ENCODE results near the gene APBA1.
"Not testable (repeated sequence)": the region's sequence is repeated elsewhere in the genome, so short reads cannot be mapped to it uniquely, and the experiment has no call there.

APBA1 gene

DNA sequence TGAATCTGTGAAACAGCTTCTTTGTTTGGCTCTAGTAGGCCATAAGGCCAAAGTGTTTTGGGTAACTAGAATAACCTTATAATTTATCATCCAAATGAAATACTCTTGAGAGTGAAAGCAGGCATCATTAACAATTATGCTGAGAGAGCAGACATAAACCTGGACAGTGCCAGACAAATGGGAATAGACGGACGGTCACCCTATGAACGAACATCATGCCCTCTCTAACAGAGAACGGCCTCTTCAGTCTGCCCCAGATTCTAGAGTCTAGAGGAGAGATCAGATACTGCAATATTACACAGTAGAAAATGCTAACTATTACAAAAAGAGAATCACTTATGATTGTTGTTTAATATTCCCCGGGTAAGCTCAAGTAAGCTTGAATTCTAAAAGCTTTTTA, 68.5 kb downstream of the APBA1 start:
- no peak for DNase-seq

DNA sequence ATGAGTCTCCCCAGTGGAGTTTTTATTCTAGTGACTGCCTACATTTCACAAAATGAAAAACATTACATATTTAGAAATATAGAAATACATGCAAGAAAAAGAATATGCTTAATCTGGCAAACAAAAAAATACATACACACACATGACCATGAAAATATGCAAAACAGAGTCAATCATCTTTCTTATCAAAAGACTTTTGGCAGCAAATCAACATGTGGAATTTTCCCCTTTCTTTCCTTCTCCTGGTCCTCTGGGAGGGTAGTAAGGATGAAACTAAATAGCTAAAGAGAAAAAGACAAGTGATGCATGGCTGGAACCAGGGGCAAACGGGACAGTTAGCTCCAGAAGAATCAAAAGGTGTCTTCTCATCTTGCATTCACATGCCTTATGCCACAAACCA, 69.4 kb downstream of the APBA1 start:
- no peak for DNase-seq

DNA sequence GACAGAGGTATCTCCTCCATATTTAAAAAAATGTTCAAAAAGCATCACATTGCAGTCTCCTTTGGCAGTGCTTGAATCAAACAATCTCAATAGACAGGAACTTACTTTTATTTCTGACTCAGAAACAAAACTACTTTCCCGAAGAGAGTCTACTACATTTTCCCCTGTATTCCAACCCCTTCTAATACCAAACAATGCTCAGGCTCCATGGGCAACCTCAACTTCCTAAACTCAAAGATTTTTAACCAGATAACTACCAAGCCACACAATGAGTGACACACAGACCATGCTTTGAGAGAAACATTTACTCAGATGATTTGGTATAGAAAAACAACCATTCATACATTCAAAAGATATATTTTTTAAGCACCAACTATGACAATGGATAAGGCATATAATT, 70.5 kb downstream of the APBA1 start:
- DNase-seq, result no peak

DNA sequence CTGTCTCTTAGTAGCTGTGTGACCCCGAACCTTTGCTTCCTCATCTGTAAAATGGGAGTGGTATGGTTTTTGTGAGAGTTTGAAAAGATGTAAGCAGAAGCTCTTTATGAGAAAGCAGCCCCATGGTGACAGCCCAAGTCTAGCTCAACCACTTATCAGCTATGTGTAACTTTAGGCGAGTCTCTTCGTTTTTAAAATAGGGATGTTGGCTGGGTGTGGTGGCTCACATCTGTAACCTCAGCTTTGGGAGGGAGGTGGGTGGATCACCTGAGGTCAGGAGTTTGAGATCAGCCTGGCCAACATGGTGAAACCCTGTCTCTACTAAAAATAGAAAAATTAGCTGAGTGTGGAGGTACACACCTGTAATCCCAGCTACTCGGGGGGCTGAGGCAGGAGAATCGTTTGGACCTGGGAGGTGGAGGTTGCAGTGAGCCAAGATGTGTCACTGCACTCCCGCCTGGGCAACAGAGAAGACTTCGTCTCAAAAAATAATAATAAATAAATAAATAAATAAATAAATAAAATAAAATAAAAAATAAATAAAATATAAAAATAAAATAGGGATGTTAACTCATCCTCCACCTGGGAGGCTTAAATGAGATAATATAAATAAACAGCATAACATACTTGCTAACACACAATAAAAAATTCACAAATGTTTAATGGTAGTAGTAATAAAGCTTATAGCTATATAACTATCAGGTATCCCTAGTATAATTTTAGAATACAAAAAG, 71.7 kb downstream of the APBA1 start:
- DNase-seq, result no peak

DNA sequence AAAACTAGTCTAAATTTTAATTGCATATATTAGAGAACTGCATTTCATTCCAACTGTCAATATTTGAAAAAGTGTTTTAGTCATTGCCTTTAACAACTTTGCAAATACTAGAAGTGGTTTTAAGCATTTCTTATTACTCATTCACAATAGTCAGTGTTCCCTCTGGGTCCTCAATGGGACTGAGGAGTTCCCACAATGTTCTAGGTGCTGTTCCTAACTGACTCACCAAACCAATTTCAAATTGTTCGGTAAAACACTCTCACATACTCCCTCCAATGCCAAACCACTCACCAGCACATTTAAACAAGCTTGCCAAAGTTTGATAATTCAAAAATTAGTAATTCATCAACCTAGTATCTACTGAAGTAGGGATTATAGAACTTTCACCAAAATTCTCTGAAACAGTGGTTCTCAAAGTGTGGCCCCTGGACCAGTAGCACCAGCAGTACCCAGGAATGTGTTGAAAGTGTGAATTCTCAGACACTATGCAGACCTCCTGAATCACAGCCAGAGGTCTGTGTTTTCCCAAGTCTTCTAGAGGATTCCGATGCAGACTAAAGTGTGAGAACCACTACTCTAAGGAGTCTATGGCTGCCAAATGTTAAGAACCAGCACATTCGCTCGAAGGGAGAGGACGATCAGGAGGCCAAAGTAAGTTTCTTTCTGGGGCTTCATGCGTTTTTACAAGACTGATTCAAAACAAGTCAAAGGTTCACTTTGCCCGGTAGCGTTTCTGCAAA, 72.8 kb downstream of the APBA1 start:
- no peak for DNase-seq

DNA sequence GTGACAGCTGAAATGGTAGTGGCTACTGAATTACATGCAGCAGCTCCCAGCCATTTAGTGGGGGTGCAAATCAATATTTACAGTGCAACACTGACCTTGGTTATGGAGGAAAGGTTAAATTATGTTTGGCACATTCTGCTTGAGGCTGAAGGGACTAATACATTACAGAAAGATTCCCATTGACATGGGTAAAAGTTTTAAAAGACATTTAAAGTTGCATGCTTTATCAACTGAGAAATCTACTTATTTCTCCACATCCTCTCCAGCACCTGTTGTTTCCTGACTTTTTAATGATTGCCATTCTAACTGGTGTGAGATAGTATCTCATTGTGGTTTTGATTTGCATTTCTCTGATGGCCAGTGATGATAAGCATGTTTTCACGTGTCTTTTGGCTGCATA, 75.3 kb downstream of the APBA1 start:
- not testable (repeated sequence) for DNase-seq

DNA sequence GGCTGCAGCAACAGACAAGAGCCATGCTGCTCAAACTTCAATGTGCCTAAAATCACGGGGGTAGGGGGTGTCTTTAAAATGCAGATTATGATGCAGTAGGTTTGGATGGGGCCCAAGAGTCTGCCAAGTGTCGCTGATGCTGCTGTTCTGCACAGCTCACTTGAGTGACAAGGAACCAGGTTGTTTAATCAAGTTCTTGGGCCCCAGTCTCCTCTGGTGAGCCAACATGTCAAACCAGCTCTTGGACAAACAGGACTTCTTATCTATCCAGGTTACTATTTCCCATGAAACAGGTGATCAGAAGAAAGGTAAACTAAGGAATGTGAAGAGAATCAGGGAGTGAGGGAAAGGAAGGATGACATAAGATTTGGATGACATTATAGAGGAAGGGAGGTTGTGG, 78.0 kb downstream of the APBA1 start:
- DNase-seq, result no peak

DNA sequence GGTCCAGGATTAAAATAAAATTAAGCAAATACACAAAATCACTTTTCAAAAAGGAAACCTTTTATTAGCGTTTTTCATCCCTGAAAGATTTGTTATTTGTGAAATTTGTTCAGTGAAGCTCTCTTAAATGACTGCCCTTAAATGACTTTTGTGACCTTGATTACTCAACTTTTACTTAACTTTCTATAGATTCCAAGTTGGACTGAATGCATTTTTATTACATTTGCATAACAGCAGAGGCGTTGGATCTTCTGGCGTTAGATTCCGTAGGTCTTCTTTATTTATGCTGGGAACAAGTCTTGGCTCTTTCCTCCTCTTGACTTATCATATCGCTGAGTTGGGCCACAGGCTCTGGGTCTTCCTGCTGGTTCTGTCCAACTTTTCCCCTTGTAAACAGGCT, 78.4 kb downstream of the APBA1 start:
- no peak for DNase-seq

DNA sequence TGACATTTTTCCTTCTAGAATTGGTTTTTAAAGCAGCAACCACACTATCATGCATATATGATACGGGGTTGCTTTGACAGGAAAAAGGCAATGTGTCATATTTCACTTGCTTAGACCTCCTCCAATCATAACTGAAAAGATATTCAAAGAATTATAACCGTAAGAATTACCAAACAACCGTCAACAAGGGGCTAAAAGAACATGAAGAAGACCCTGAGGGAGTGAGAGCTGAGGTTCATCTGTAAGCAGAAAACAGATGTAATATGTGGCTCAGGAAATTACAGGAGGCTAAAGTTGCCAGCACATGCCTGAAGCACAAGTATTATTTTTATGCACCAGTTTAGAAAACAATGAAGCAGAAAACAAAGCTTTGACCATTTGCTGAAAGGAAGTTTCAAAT, 78.9 kb downstream of the APBA1 start:
- DNase-seq, result no peak

DNA sequence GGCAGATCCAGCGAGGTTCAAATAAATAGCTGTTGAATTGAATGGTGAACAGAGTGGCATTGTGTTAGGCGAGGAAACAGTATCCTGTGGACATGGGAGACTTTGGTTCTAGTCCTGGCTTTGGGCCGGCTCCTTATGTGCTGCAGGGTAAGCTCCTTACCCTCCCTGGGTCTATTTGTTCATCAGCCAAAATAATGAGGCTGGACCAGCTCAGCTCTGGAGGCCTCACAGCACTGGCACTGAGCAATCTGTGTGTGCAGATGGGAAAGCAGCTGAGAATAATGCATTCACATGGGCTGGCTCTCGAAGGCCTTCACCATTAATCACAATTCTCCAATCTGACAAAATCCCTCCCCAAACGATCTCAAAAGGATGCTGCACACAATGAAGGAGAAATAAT, 81.9 kb downstream of the APBA1 start:
- no peak for DNase-seq

DNA sequence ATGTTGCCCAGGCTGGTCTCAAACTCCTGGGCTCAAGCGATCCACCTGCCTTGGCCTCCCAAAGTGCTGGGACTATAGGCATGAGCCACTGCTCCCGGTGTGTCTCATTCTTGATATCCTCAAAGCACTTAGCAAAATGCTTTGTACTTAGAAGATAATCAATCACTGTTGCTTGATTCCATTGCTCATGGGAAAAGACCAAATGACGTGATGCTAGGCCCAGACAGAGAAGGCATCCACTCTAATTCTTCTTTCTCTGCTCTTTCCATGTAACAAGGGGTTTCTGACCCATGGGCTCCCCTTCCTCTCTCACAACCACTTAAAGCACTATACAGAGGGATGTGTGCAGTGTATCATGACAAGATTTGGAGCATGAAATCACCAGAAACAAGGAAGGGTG, 83.0 kb downstream of the APBA1 start:
- no peak for DNase-seq

DNA sequence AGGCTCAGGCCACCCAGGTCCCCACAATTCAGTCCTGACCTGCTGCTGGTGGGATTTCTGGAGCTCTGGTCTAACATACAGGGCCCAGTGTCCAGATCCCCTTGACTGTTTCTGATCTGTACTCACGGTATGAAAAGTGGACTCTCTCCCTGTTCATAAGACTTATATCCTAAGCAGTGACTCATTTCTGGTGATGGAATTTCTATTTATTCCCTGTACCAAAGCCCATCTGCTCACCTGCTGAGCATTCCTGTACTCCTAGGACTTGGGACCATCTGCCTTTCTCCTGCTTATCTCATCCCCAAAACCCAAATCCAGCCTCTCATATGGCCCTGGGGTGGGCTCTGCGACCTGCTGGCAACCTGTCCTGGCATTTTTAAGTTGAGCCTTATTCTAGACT, 86.6 kb downstream of the APBA1 start:
- no peak for DNase-seq

DNA sequence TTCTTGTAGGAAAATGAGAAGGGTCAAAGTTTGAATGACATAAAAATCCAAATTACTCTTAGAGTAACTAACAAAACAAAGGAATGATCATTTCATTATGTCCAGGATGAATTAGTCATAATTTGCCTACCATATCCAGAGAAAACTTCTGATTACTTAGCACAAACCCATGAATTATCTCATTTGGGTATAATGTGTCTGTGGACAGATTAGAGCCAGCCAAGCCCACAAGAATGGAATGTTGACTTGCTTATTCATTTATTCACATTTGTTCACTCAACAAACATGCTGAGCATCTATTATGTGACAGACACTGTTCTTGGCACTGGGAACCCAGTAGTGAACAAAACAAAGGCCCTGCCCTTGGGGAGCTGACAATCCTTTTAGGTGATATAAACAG, 87.4 kb downstream of the APBA1 start:
- no peak for DNase-seq

DNA sequence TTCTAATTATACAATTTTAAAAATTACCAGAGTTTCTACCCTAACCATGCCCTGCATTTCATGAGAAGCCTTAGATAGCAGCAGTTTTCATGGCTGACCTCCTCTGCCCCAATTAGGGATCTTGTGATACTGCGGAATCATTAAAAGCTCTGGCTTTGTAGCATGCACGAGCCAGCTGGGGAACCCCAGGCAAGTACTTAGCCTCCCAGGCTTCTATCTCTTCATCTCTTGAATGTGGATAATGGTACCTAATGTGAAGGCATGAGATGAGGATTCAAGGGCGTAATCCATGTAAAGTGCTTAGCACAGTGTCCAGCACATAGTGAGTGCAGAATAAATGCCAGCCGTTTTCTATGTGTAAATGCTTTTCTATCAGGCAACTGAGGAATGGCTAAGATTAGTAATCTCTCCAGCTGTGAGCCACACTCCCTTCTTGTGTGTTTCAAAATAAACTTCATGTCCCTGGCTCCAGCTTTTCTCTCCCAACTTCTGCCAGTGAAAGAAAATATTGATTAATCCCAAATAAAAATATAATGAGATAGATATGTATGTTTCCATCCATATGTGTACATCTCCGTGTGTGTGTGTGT, 88.4 kb downstream of the APBA1 start:
- DNase-seq, result no peak

DNA sequence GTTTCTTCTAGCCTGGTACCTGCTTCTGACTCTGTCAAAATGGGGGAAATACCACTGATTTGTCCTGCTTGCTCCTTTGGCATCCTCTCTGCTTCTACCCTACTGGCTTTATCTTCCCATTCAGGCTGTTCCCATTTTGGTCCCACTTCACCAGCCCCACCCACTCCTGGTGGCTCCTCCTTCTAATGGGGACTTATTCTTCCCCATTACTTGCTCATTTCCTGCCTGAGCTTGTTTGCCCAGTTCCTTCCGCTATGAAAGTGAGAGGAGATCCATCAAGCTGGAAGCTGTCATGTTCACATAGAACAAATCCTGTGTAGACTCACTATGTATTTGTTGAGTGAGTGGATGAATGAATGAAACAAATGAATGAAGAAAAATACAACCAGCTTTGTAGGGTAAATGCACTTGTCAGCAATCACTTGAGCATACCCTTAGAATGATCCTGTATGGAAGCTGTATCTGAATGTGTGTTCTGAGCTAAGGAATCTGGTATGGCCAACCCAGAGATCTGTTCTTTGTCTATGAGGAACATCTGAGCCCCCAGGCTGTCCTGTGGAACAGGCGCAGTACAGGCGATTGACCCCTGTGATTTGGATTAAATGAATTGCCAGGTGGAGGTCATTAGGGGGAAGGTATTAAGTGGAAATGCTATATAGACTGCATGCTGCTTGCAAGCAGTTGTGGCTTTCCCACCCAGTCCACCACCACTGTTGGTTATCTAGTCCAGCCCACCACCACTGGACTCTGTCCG, 89.5 kb downstream of the APBA1 start:
- DNase-seq, result no peak

DNA sequence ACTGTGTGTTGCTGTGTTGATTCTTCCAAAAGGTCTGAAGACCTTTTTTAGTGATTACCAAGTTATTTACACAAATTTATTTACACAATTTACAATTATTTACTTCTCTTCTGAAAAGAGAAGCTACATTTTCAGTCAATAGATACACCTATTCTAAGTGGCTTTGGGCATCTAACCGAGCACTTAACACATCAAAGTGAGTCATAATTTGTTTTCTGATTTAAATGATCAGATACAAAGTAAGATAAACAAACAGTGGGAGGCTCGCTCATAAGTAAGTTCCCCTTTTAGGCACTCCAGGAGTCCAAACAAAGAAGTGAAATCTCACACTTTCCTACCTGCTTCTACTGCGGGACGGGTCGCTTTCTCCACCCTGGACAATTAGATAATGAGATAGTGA, 90.2 kb downstream of the APBA1 start:
- no peak for DNase-seq

DNA sequence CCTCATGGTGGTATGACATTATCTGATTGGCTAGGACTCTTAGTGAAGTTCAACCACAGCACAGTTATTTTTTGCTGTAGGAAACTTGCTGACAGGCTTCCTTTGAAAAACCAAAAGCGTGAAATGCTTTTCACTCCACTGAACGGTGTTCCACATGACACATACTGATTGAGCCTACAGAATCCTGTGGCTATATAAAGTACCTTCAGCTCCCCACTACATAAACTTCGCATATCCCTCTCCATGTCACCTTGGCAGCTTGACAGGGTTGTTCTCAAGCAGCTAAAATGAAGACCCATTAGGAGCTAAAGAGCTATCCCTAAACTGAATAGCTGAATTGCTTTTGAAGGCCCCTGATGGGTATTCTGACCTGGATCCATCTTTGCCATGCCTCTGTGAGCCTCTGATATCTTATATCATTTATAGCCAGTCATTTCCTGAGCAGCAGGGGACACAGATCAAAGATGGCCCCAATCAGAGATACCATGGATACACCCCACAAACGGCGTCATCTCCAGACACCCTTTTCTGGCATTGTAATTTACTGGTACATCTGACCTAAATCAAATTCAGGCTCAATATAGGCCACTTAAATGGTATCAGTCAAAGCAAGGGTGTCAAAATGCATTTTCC, 91.5 kb downstream of the APBA1 start:
- DNase-seq, result no peak

DNA sequence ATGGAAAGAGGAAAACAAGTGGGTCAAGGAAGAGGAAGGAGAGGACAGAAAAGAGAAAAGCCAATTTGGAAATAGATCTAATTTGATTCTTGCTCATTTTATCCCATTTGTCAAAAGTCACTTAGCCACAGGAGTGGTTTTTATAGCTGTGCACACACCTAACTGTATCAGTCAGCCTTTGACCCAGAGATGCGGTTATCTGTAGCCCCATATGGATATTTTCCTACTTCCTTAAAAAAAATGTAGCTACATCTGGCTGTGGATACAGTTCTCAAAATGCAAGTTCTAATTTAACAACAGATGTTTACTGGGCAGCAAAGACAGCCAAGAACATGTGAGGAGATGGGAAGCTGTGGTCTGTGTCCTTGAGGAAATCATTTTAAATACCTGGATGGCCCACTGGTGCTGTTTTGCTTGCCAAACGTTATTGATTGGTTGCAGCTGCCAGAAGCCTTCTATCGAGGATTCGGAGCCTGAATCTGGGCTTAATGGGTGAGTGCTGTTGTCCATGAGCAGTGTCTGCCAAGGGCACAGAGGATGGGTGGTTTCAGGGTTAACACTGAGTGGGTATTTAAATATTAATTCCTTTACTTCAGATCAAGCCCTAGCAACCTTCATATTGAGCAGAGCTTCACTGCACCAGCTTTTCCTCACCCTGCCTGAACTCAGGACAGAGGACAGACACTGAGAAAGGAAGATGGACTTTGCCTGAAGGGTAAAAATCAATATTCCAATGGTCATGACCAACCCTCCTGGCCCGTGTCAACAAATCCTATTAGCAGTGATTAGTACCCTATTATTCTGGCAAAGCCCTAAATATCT, 92.2 kb downstream of the APBA1 start:
- no peak for DNase-seq

DNA sequence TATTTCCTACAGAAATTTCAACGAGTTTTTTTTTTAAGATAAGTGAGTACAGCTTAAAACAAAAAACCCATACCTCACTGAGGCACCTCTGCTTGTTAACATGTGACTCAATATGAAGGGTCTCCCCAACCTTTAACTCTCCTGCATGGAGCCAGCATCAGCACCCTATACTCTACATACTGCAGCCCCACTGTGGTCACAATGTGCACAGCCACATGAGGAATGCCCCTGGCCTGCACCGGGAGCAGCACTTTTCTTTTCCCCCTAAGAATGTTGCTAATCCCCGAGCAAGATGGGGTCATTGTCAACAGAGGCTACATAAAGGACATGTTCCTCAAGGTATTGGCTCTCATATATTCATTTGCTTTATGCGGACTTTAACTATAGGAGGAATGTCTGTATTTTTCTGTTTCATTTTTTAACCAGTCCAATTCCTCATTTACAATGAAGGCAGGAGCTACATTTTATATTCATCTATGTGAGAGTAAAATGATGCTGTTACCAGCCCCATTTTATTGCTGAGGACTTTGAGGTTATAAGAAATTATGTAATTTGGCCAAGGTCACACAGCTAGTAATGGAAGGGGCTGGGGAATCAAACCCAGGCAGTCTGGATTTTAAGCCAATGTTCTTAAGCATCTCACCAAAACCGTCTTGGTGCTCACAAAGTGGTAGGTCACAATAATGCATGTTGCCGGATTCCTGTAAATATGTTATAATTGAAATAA, 93.0 kb downstream of the APBA1 start:
- no peak for DNase-seq

DNA sequence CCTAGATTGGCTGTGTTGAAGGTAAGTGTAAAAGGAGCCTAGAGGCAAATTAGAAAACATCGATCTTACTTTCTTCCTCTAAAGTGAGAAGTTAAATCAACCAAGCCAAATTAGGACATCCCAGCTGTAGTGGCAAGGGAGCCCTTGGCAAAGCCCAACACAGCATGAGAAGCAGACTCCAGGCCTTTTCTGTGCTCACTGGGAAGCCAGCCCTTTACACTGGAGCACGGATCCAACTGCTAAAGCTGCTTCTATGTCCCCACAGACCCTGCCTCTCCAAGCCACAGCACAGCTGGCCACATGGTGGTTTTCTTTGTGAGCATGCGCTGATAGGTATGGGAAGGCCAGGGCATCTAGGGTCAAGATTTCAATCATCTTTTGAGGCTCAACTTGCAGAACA, 94.1 kb downstream of the APBA1 start:
- no peak for DNase-seq

DNA sequence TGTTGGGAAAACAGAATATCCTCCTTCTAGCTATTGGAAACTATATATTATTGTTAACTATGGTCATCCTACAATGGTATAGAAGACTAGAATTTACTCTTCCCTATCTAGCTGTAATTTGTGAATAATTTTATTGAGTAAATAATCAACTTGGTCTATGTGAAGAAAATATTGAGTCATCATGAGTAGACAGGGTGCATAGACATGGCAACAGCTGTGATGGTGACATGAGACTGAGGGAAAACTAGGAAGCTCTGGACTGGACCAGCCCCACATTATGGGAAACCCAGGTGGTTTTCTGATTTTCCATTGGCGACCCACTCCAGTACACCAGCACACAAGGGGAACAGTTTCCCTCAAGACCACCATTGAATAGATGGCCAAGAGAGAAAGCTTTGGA, 95.0 kb downstream of the APBA1 start:
- DNase-seq, result no peak

DNA sequence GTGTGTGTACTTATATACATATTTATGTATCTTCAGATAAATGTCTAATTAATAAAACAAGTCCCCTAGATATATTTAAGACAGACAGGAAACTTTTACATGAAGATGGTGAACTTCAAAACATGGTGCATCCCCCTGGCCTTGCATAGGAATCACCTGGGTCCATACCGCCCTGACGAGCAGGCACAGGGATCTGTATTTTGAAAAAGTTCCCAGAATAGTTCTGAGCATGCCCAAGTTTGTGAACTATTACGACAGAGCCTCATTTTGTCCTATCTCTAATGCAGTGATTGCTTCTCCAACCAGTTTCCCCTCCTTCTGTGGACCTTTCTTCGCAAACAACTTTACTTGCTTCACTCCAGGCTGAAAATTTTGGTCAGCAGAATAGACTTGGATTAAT, 98.1 kb downstream of the APBA1 start:
- no peak for DNase-seq
